DOHH2 (cell line): ENCODE results near the gene BCAS1.

Experiments
- CTCF ChIP-seq: fragments of 200-600 bp; sonication (generic); IDR thresholded peaks from one replicate; pipeline ENCODE4 v1.5.1; 2014; ENCODE audit warnings: antibody characterized with exemption, mild to moderate bottlenecking, low read depth, low read length; ENCODE audit not compliant: poor library complexity, severe bottlenecking
- EZH2phosphoT487 ChIP-seq: fragments of 200-600 bp; sonication (generic); IDR thresholded peaks from 2 replicates; pipeline ENCODE4 v1.6.1; 2017; ENCODE audit warnings: borderline replicate concordance, mild to moderate bottlenecking, antibody characterized with exemption, low read length, moderate library complexity, mixed read lengths

GRCh38 chr20:53934421-53935343 is 135.7 kb downstream of the BCAS1 start:
- no peak for TF ChIP-seq CTCF
- TF ChIP-seq EZH2phosphoT487 = no peak
